Measurements from ENCODE around the gene USHBP1.

Gene USHBP1

GRCh38 chr19:17214508-17215126 lies 49.9 kb downstream of the USHBP1 start:
- DNase-seq = no peak

DNA sequence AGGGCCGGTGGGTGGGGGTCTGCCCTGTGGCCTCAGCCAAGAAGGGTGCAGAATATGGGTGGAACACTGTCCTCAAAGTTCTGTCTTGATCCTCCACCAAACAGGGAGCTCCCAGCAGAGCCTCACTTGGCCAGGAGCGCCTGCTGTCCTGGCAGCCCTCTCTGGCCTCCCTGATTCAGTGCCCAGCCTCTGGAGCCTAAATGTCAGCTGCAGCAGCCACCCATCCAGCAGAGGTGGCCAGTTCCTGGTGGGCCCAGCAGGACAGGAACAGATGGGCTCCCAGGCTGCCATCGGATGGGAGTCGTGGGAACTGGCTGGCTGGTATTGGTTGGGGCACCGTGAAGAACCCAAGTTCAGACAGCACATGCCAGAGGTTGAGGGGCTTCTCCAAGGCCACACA lies 51.2 kb downstream of the USHBP1 start:
- DNase-seq = no peak

GRCh38 chr19:17211547-17212446 lies 52.7 kb downstream of the USHBP1 start:
- DNase-seq = no peak

- DNase-seq = no peak
Observed at GRCh38 chr19:17210296-17210695, 54.2 kb downstream of the USHBP1 start.

DNA sequence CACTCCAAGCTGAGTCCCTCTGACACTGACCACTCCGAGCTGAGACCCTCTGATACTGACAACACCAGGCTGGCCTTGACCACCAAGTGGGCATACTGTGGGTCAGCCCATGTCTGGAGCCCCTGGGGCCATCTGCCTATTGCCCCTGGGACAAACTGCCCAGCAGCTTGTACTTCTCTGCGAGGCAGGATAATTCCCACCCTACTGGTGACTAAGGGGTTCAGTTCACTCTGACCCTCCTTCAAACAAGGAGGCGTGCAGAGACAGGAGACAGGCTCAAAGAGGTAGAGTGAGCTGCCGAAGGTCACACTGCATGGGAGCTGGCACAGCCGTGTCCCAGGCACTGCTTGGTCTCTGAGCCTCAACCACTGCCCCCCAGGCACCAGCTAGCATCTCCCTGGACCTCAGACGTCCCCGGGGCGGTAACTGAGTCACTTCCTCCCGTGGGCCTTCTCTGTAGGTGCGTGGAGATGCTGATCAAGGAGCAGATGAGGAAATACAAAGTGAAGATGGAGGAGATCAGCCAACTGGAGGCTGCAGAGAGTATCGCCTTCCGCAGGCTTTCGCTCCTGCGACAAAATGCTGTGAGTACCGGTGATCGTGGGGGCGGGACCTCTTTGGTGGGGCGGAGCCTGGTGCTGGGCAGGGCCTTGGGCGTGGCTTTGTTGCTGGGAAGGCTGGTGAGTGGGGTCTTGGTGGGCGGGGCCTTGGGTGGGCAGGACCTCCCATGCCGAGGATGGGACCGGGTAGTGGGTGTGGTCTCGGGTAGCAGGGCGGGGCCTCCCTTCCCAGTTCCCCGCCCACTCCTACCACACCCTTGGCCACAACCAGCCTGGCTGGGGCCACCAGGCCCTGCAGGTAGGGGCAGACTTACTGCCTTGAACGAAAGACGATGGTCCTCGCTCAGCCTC lies 55.2 kb downstream of the USHBP1 start:
- DNase-seq = no peak

- no peak for DNase-seq
Observed at GRCh38 chr19:17206736-17207581, 57.6 kb downstream of the USHBP1 start.

- DNase-seq = peak in 31 of 58 donors; percentile 3 to 66 (median 20)
Observed at GRCh38 chr19:17205237-17206140, 59.1 kb downstream of the USHBP1 start.

DNA sequence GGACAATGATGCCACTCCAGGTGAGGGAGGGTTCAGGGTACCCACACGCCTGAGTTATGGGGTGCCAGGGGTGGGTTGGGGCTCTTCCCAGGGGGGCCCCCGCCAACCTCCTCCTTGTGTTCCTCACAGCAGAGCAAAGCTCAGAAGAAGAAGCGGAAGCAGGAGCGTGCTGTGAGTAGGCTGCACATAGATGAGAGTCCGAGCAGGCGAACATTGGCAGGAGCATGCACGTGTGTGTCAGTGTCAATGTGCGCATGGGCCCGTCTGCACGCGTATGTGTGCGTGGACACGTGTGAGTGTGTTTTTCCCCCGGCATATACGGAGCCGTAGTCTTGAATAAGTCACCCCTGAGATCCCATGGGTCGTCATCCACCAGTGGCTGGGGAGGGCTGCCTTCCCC lies 61.8 kb downstream of the USHBP1 start:
- no peak for DNase-seq

GRCh38 chr19:17202249-17202648 lies 62.3 kb downstream of the USHBP1 start:
- no peak for DNase-seq

- DNase-seq = peak in 1 of 58 donors; percentile 16
Observed at GRCh38 chr19:17200408-17201079, 64.0 kb downstream of the USHBP1 start.
